ENCODE measurements around the gene SIRT1.
"Not testable (repeated sequence)": the region's sequence is repeated elsewhere in the genome, so short reads cannot be mapped to it uniquely, and the experiment has no call there.

The SIRT1 gene

GRCh38 chr10:67884313-67884841, at the start of gene SIRT1:
Gene SIRT1, plus strand, starts transcription at chr10:67884656. Its CDS starts 66 bp downstream, at chr10:67884722.
- DNase-seq (ENCODE audit: low read depth) = peak; percentile 92

DNA sequence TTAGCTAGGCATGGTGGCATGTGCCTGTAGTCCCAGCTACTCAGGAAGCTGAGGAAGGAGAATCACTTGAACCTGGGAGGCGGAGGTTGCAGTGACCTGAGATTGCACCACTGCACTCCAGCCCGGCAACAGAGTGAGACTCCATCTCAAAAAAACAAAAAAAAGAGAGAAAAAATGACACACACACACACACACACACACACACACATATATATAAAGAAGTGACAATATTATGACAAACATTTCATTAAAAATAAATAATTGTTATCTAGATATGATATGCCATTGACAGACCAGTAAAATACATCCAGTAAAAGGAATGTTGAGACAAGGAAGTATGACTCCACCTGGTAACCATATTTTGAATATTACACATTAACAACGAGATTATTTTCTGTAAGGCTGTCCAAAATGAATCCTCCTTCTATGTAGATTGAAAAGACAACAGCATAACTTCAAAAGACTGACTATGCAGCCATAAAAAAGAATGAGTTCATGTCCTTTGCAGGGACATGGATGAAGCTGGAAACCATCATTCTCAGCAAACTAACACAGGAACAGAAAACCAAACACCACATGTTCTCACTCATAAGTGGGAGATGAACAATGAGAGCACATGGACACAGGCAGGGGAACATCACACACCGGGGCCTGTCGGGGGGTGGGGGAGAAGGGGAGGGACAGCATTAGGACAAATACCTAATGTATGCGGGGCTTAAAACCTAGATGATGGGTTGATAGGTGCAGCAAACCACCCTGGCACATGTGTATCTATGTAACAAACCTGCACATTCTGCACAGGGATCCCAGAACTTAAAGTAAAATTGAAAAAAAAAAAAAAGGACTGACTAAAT, 48.7 kb upstream of the SIRT1 start:
- not testable (repeated sequence) for DNase-seq (ENCODE audit: low read depth)

- DNase-seq (ENCODE audit: low read depth) = no peak
These were observed 48.0 kb upstream of the SIRT1 start for GRCh38 chr10:67836488-67836887.

DNA sequence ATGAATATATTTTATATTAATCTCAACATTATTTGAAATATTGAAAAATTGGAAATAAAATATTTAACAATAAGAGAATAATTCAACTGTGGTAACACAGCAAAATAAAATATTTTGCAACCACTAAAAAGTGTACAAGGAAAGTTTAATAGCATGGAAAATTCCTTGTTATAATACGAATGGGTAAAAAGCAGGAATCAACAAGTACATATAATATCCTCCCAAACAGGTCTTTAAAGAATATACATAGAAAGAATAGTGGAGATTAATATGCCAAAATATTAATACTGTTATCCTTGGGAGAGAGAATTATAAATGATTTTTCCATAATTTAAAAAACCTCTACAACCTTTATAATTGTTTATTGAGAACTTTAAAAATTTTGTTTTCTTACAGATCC, 47.5 kb upstream of the SIRT1 start:
- no peak for DNase-seq (ENCODE audit: low read depth)

GRCh38 chr10:67837541-67838314, 46.7 kb upstream of the SIRT1 start, which contains the start of gene DNAJC12:
Gene DNAJC12, minus strand, starts transcription at chr10:67838188. Its CDS starts 177 bp downstream, at chr10:67838011.
- no peak for DNase-seq (ENCODE audit: low read depth)

DNA sequence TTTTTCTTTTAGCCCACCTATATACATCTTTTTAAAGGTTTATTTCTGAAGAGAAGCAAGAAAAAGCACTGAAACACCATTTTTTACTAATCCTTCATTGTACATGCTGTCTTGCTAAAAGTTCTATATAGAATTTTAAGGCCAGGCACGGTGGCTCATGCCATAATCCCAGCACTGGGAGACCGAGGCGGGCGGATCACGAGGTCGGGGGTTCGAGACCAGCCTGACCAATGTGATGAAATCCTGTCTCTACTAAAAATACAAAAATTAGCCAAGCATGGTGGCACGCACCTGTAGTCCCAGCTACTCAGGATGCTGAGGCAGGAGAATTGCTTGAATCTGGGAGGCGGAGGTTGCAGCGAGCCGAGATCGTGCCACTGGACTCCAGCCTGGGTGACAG, 44.9 kb upstream of the SIRT1 start:
- not testable (repeated sequence) for DNase-seq (ENCODE audit: low read depth)

DNA sequence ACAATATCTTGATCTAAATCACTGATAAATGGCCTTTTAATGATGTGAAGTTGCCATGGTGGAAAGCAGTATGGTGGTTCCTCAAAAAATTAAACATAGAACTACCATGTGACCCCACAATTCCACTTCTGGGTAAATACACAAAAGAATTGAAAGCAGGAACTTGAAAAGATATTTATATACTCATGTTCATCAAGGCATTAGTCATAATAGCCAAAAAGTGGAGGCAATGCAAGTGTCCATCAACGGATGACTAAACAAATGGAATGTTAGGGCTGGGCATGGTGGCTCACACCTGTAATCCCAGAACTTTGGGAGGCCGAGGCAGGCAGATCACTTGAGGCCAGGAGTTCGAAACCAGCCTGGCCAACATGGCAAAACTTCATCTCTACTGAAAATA, 44.5 kb upstream of the SIRT1 start:
- DNase-seq (ENCODE audit: low read depth) = no peak

GRCh38 chr10:67841737-67842136, 42.7 kb upstream of the SIRT1 start:
- no peak for DNase-seq (ENCODE audit: low read depth)

DNA sequence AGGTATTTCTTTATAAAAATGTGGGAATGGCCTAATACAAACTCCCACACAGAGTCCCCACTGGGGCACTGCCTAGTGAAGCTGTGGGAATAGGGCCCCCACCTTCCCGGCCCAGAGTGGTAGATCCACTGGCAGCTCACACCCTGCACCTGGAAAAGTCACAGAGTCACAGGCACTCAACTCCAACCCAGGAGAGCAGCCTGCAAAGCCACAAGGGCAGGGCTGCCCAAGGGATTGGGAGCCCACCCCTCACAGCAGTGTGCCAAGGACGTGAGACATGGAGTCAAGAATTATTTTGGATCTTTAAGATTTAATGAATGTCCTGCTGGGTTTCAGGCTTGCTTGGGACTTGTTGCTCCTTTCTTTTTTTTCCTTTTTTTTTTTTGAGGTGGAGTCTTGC, 41.2 kb upstream of the SIRT1 start:
- DNase-seq (ENCODE audit: low read depth) = no peak

- DNase-seq (ENCODE audit: low read depth) = peak; percentile 86
These were observed 35.0 kb upstream of the SIRT1 start for GRCh38 chr10:67849331-67850011.

GRCh38 chr10:67851186-67851585, 33.3 kb upstream of the SIRT1 start:
- no peak for DNase-seq (ENCODE audit: low read depth)

DNA sequence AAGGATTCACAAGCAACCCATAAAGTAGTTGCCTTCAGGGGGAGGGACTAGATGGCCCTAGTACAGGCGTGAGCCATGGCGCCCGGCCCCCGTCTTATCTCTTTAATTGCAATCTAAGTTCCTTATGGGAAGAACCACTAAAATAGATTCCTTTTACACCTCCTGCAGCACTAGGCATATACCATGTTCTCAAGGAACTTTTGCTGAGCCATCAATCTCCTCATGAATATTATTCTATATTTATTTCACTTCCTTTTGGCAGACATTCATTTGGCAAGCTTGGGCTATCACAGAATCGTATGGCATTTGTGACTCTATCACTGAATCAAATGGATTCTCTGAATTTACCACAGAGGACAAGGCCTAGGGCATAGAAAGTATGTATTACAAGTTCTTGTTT, 31.7 kb upstream of the SIRT1 start:
- no peak for DNase-seq (ENCODE audit: low read depth)

GRCh38 chr10:67853512-67853911, 30.9 kb upstream of the SIRT1 start:
- no peak for DNase-seq (ENCODE audit: low read depth)

DNA sequence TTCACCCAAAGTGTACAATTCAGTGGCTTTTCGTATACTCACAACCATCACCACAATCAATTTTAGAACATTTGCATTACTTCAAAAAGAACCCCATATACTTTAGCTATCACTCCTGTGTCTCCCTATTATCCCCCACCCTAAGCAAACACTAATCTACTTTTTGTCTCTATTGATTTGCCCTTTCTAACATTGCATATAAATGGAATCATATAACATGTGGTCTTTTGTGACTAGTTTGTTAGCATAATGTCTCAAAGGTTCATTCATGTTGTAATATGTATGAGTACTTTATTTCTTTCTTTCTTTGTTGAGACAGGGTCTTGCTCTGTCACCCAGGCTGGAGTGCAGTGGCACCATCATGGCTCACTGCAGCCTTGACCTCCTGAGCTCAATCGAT, 25.5 kb upstream of the SIRT1 start:
- no peak for DNase-seq (ENCODE audit: low read depth)

DNA sequence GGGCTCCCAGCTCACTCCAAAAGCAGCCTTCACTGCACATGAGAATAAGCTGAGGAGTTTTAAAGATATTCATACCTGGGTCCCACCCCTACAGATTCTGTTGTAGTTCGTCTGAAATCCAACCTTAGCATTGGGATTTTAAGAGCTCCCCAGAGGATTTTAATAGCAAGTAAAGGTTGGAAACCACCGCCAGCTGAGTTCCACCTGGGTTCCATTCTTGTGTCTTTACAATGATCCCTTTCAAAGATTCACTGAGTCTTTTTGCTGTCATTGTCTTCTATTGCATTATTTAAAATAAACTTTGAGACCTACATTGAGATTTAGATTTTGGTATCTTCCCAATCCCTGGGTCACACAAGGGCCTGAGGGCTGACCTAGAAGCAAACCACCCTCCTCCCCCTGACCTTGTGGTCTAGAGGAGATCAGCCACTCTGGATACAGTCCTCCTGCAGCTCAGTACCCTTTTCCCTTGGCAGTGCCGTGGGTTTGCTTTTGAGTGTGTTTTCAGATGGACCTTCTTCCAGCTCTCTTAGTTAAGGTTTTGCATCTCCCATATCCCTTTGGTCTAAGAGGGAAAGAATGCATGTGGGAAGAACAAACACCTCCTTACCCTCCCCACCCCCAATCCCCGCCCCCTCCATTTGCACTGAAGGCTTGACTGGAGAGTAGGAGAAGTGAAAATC, 22.6 kb upstream of the SIRT1 start:
- DNase-seq (ENCODE audit: low read depth) = no peak

DNA sequence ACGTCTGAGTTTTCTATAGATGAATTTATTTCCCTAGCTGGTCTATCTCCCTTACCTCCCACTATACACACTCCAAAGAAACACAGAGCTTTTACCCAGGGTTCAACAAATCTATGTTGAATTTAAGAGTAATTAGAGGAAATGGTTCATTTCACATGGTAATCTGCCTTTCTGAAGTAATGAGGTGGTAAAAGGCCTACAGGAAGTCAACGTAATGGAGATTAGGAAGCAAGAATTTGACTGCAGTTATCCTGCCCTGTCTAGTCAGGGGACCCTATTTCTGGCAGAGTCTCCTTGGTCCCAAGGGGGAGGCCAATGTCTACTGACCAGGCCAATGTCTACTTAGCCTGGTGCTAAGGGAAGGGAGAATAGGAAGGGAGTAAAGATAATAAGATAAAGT, 21.4 kb upstream of the SIRT1 start:
- no peak for DNase-seq (ENCODE audit: low read depth)

DNA sequence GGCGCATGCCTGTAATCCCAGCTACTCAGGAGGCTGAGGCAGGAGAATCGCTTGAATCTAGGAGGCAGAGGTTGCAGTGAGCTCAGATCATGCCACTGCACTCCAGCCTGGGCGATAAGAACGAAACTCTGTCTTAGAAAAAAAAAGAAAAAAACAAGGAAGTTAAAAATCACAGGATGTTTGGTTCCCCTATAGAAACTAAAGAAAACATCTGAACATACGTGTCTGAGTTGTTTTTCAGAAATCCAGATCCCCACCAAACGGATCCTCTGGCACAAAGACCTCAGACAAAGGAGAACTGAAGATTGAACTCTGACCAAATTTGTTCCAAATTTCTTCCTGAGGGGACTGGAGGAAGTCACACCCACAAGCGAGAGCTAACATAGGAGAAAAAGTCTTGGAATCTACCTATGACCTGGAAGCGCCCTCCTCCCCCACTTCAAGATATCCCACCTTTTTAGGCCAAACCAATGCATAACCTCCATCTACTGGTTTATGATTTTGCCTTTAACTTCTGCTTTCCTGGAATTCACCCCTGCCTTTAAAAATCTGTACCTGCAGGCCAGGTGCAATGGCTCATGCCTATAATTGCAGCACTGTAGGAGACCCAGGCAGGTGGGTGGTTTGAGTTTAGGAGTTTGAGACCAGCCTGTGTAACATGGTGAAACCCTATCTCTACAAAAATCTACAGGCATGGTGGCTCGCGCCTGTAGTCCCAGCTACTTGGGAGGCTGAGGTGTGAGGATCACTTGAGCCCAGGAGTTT, 19.7 kb upstream of the SIRT1 start:
- no peak for DNase-seq (ENCODE audit: low read depth)

- no peak for DNase-seq (ENCODE audit: low read depth)
These were observed 16.3 kb upstream of the SIRT1 start for GRCh38 chr10:67868132-67868531.

- no peak for DNase-seq (ENCODE audit: low read depth)
These were observed 14.5 kb upstream of the SIRT1 start for GRCh38 chr10:67869996-67870395.

- DNase-seq (ENCODE audit: low read depth) = no peak
These were observed 8.9 kb upstream of the SIRT1 start for GRCh38 chr10:67875340-67876238.
